HG03280 (cell line): Measurements from ENCODE around the gene CDKAL1.
A peak's percentile ranks its signal among the peaks of the same experiment; 100 is the strongest.

Source experiments
- ATAC-seq: cut with Tn5 transposase; IDR thresholded peaks from one replicate; pipeline ENCODE4 v1.9.1; 2021; ENCODE audit warnings: mild to moderate bottlenecking, moderate library complexity; ENCODE audit not compliant: unreplicated experiment

Gene CDKAL1

GRCh38 chr6:20670750-20671149 is 136.5 kb downstream of the CDKAL1 start:
- no peak for ATAC-seq

GRCh38 chr6:20672038-20672437 is 137.8 kb downstream of the CDKAL1 start:
- no peak for ATAC-seq

- ATAC-seq: no peak
Observed at GRCh38 chr6:20673458-20673857, 139.2 kb downstream of the CDKAL1 start.

DNA sequence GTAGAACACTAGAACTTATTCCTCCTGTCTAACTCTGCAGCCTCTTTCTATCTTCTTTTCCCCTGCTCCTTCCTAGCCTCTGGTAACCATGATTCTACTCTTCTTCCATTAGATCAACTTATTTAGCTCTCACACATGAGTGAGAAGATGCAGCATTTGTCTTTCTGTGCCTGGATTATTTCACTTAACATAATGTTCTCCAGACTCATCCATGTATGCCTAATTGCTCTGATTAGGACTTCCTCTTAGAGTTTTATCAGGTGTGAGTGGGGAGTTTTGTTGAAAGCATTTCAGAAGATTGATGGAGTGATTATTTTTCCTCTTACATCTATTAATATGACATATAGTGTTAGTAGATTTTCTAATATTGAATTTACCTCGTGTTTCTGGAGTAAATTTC is 140.4 kb downstream of the CDKAL1 start:
- ATAC-seq: no peak

- ATAC-seq: no peak
Observed at GRCh38 chr6:20678831-20679352, 144.6 kb downstream of the CDKAL1 start.

- ATAC-seq: peak; percentile 57
Observed at GRCh38 chr6:20680697-20681165, 146.5 kb downstream of the CDKAL1 start.

DNA sequence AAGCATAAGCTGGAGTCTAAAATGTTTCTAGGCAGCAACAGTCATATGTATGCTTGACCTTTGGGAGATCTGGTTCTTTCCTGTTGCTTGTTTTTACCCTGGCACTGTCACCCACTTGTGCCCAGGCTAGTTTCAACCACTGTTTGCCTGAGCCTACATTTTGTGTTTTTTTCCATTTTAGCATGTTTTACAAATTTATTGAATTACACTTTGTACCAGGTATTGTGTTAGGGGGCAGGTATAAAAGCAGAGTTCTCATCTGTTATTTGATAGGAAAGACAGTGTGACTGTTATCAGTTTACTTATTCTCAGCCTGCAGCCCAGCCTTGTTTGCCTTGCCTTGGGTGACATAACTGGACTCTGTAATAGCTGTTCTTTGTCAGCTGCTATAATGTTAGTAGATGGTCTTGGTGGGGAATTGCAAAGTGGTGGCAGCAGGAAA is 147.0 kb downstream of the CDKAL1 start:
- ATAC-seq: no peak

DNA sequence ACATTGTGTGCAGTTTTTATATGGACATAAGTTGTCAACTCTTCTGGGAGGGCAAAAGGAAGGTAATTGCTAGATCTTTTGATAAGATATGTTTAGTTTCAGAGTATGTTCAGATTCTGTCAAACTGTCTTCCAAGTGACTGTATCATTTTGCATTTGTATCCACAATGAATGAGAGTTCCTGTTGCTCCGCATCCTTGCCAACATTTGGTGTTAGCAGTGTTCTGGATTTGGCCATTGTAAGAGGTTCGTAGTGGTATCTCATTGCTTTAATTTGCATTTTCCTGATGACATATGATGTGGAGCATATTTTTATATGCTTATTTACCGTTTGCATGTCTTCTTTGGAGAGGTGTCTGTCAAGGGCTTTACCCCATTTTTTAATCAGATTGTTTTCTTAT is 150.2 kb downstream of the CDKAL1 start:
- no peak for ATAC-seq

DNA sequence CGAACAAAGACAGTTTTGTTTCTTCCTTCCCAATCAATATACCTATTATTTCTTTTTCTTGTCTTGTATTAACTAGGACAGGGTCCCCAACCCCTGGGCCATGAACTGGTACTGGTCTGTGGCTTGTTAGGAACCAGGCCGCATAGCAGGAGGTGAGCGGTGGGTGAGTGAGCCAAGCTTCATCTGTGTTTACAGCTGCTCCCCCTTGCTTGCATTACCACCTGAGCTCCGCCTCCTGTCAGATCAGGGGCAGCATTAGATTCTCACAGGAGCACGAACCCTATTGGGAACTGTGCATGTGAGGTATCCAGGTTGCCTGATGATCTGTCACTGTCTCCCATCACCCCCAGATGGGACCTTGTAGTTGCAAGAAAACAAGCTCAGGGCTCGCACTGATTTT is 151.9 kb downstream of the CDKAL1 start:
- no peak for ATAC-seq

GRCh38 chr6:20687494-20687893 is 153.2 kb downstream of the CDKAL1 start:
- ATAC-seq: no peak

DNA sequence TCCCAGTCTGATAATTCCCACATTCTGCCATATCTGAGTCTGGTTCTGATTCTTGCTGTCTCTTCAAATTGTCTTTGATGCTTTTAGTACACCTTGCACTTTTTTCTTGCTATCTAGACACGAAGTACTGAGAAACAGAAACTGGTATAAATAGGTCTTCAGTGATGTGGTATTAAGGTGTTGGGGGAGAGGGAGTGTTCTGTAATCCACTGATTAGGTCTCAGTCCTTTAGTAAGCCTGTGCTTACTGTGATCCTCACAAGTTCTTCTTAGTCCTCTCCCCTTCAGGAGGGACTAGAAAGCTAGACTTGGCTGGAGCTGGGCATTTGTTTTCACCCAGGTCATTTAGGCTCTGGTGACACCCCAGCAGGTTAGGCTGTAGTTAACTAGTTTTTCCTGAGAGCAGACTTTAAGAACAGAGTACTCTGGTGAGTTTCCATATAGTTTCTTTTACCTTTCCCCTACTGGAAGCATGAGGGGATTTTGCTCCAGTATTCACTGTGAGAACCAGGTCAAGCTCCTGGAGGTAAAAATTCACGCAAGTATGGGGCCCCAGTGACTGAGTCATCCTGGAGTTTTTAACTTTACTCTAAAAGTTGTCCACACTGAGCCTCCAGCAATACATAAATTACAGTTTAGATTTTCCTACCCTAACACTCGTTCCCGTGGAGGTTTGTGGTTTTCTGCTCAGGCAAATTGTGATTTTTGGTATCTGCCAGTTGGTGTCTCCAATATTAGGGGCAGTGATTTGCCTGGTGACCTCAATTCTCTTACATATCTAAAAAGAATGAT is 154.6 kb downstream of the CDKAL1 start:
- ATAC-seq: peak; percentile 97

DNA sequence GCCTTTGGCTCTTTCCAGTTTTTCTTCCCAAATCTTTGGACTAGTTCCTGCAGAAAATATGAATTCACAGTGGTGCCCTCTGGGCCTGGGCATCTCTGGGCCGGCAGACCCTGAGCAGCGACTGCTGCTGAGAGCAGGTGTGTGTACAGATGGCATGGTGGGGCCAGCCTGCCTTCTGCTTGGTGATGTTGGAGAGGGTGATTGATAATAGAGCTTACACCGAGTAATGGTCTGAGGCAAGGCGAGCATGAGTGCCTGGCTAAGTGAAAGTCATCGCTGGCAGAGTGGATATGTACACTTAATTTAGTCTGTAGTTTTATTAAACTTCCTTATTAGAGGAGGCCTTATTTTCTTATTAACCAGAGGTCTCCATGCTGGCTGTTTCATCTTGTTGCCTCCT is 156.9 kb downstream of the CDKAL1 start:
- no peak for ATAC-seq

GRCh38 chr6:20692023-20692422 is 157.8 kb downstream of the CDKAL1 start:
- ATAC-seq: no peak

DNA sequence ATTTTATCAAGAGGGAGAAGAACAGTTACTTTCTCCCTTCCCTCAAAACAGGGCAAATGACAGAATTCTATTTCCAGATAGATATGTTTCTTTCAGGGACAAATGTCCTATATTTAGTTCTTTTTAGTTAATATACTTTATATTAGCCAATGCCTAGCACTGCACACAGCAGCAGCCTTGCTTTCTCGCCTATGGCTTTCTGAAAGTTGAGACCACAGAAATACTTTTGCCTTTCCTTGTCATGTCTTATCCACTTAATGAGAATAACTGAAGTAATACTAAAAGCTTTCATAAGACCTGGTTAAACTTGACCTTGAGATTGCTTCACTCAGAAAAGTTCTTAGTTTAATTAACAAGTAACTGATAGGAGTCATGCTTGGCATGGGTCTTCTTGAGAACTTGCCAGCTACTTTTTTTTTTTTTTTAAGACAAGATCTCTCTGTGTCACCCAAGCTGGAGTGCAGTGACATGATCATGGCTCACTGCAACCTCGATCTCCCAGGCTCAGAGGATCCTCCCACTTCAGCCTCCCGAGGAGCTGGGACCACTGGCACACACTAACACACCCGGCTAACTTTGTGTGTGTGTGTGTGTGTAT is 159.3 kb downstream of the CDKAL1 start:
- no peak for ATAC-seq

DNA sequence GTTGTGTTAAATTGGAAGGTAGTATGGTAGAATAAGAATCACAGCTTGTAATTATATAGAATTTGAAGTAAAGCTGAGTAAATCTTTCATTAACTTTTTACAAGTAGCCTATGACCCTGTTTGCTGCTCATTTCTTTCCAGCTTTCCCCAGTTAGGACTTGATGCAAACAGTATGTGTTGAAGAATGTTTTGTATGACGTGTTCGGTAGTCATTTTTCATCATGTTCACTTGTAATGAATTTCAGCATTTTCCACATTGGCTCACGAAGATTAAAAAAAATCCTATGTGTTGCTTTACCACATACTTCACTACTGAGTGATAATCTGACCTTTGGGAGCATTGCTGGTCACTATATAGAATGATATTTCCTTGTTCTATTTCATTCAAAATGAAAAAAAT is 162.4 kb downstream of the CDKAL1 start:
- no peak for ATAC-seq

DNA sequence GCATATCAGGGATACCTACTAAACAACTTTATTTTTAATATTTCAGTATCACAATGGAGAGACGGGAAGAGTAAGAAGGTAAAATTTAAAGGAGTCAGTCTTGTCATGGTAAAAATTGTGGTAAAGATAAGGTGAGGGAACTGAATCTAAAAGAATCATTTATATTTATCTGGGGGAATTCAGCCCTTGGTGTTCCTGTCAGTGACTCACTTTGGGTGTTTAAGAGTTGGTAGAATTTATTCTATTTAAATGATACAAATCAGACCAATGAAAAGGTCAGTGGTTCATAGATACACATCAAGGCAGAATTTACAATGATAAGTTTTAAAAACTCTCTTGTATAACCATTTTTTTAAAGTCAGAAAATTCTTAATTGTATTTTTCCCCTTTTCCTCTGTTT is 164.4 kb downstream of the CDKAL1 start:
- no peak for ATAC-seq

GRCh38 chr6:20699402-20699801 is 165.1 kb downstream of the CDKAL1 start:
- ATAC-seq: no peak

DNA sequence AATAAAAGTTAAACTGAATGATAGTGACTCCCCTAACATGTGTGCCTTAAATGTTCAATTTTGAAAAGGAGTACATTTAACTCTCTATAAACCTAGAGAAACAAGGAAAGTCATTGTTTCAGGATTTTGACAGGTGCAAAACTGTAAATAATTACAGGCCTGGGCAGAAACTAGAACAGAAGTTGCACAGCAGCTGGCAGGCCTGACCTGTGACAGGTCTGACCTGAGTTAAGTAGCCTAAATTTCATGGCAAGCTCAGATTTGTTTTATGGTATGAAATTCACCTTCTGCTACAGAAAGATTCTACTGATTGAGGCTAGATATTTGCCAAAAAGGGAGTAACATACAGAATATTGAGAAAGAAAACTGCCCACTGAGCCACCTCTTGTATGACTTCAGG is 166.1 kb downstream of the CDKAL1 start:
- ATAC-seq: no peak

- ATAC-seq: no peak
Observed at GRCh38 chr6:20702366-20702765, 168.1 kb downstream of the CDKAL1 start.

- no peak for ATAC-seq
Observed at GRCh38 chr6:20703049-20703448, 168.8 kb downstream of the CDKAL1 start.

DNA sequence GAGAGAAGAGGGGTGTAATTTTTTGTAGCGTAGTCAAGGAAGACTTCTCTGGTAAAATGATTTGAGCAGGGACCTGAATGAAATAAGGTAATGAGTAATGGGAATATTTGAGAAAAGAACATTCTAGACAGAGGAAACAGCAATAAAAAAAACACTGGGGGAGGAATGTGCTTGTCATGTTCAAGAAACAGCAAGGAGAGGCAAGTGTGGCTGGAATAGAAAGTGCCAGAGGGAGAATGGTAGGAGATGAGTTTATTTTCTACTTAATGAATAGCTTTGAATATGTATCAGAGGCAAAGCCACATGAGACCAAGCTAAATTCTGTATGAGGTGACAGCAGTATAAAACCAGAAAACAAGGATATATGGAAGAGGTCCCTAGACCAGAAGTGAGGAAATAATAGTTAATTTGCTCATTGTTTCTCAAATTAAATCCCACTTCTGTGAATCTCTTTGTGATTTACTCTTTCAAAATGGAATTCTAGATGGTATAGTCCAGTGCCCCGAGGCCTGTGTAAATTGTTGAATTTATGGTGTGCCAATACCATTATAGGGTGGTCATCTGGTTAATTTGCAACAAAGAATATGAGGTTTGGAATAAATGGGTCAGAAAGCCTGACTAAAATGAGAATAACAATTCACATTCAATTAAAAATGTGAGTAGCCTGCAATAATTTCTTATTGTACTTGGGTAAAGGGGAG is 170.2 kb downstream of the CDKAL1 start:
- ATAC-seq: no peak

DNA sequence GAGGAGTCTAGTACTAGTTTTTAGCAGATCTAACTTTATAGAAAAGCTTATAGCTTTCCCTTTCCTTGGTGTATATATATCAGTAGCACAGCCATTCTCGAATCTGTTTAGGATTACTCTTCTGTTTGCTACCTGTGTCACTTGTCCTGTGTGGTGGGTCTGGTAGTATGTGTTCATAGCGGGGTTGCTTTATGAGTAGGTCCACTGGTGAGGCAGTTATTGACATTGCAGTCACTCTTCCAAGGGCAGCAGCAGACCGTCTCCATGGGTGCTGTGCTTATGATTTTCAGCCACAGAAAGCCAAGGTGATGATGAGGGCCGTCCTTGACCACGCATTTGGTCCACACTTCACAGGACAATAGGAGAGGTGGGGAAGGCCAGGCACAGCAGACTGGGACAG is 171.5 kb downstream of the CDKAL1 start:
- ATAC-seq: peak; percentile 52
